ENCODE data around the gene MYLK3.
A peak's percentile ranks its signal among the peaks of the same experiment; 100 is the strongest.
"Not testable (repeated sequence)": the region's sequence is repeated elsewhere in the genome, so short reads cannot be mapped to it uniquely, and the experiment has no call there.

MYLK3 gene

GRCh38 chr16:46688654-46689364 is 59.3 kb downstream of the MYLK3 start, which contains the start of gene VPS35:
Gene VPS35 (minus strand): TSS chr16:46689178. CDS start chr16:46689133, 45 bp downstream.
- peak; percentile 98 to 100 (median 99) for DNase-seq

- DNase-seq: no peak
Measured at GRCh38 chr16:46688101-46688653, 60.0 kb downstream of the MYLK3 start.

GRCh38 chr16:46687486-46687885 is 60.7 kb downstream of the MYLK3 start:
- DNase-seq: no peak

GRCh38 chr16:46686815-46687473 is 61.2 kb downstream of the MYLK3 start:
- no peak for DNase-seq

- not testable (repeated sequence) for DNase-seq
Measured at GRCh38 chr16:46681867-46682266, 66.3 kb downstream of the MYLK3 start.

GRCh38 chr16:46677943-46678342 is 70.2 kb downstream of the MYLK3 start:
- not testable (repeated sequence) for DNase-seq

- DNase-seq: peak in 3 of 5 experiments; percentile 18 to 73 (median 26)
Measured at GRCh38 chr16:46673320-46674013, 74.7 kb downstream of the MYLK3 start.

- DNase-seq: no peak
Measured at GRCh38 chr16:46662123-46662522, 86.0 kb downstream of the MYLK3 start.

- DNase-seq: peak in 1 of 5 experiments; percentile 46
Measured at GRCh38 chr16:46658925-46659324, 89.2 kb downstream of the MYLK3 start.

Measured in T-helper 2 cell (primary cell).